Epidermal melanocyte (primary cell): ENCODE results near the gene CCNB3.
"Not testable (repeated sequence)": the region's sequence is repeated elsewhere in the genome, so short reads cannot be mapped to it uniquely, and the experiment has no call there.

Experiments
- DNase-seq: peaks from one replicate; pipeline ENCODE4 v3.0.0; 2011; ENCODE audit warnings: low spot score; ENCODE audit not compliant: insufficient read length

Gene CCNB3, protein sequence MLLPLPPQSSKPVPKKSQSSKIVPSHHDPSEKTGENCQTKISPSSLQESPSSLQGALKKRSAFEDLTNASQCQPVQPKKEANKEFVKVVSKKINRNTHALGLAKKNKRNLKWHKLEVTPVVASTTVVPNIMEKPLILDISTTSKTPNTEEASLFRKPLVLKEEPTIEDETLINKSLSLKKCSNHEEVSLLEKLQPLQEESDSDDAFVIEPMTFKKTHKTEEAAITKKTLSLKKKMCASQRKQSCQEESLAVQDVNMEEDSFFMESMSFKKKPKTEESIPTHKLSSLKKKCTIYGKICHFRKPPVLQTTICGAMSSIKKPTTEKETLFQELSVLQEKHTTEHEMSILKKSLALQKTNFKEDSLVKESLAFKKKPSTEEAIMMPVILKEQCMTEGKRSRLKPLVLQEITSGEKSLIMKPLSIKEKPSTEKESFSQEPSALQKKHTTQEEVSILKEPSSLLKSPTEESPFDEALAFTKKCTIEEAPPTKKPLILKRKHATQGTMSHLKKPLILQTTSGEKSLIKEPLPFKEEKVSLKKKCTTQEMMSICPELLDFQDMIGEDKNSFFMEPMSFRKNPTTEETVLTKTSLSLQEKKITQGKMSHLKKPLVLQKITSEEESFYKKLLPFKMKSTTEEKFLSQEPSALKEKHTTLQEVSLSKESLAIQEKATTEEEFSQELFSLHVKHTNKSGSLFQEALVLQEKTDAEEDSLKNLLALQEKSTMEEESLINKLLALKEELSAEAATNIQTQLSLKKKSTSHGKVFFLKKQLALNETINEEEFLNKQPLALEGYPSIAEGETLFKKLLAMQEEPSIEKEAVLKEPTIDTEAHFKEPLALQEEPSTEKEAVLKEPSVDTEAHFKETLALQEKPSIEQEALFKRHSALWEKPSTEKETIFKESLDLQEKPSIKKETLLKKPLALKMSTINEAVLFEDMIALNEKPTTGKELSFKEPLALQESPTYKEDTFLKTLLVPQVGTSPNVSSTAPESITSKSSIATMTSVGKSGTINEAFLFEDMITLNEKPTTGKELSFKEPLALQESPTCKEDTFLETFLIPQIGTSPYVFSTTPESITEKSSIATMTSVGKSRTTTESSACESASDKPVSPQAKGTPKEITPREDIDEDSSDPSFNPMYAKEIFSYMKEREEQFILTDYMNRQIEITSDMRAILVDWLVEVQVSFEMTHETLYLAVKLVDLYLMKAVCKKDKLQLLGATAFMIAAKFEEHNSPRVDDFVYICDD (N-terminal part only)

GRCh38 chrX:50204364-50204899 lies at the start of gene CCNB3:
CCNB3 (plus strand) TSS chrX:50204765; CDS start chrX:50285164, 80,399 bp downstream.
- peak; percentile 31 for DNase-seq

DNA sequence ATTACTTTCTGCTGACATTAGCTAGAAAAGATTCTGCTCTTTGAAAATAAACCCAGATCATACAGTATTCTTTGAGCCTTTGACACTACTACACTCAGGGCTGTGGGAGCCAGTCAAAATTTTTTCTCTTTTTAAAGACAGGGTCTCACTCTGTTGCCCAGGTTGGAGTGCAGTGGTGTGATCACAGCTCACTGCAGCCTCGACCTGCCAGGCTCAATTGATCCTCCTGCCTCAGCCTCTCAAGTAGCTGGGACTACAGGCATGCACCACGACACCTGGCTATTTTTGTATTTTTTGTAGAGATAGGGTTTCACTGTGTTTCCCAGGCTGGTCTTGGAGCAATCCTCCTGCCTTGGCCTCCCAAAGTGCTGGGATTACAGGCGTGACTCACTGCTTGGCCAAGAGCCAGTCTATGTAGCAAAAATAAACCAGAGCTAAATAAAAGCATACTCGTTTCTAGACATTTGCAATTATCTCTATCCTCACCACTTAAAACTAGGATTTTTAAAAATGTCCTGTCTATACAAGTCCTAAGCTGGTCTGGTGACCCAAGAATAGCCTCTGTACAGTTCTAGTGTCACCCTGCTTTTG lies 46.9 kb upstream of the CCNB3 start:
- no peak for DNase-seq

DNA sequence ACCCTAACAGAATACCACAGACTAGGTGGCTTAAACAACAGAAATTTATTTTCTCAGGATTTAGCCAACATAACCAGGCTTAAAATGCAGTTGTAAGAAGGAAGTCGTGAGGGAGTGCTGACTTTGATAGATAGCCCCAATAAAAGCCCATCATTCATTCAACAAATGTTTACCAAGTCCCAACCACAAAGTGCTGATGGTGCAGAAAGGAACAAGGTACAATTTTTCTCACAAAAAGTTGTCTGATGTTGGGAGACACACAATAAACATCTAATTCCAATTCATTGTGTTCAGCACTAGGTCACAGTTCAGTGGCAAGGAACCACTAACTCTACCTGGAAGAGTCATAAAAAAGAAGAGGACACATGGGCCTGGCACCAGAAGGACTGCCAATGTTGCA lies 46.0 kb upstream of the CCNB3 start:
- DNase-seq = no peak

- no peak for DNase-seq
Measured at GRCh38 chrX:50161127-50161526, 43.4 kb upstream of the CCNB3 start.

DNA sequence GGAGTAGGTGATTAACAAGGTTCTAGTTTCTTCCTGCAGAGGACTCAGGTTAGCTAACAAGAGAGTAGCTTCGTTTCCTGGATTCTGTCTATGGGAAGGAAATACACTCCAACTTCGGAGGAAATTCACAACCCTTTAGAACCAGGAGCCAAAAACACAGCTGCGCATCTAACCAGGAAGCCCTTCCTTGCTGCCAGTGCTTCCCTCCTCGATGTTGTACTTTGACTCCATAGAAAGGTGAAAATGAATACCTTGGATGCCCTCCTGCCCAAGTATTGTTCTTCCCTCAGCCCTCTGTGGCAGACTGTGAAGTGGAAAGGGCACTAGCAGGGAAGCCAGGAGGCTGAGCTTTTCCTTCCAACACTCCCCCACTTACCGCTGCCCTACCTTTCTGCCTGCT lies 38.8 kb upstream of the CCNB3 start:
- no peak for DNase-seq

- no peak for DNase-seq
Measured at GRCh38 chrX:50167366-50167765, 37.2 kb upstream of the CCNB3 start.

DNA sequence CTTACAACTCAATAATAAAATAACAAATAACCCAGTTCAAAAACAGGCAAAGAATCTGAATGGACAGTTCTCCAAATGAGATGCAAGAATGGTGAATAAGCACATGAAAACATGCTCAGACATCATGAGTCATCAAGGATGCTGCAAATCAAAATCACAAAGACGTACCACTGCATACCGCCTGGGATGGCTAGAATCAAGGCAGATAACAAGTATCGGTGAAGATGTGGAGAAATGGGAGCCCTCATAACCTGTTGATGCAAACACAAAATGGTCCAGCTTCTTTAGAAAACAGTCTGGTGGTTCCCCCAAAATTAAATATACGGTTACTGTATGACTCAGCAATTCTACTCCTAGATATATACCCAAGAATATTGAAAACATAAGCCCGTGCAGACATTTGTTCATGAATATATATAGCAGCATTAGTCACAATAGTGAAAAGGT lies 36.3 kb upstream of the CCNB3 start:
- DNase-seq = no peak

DNA sequence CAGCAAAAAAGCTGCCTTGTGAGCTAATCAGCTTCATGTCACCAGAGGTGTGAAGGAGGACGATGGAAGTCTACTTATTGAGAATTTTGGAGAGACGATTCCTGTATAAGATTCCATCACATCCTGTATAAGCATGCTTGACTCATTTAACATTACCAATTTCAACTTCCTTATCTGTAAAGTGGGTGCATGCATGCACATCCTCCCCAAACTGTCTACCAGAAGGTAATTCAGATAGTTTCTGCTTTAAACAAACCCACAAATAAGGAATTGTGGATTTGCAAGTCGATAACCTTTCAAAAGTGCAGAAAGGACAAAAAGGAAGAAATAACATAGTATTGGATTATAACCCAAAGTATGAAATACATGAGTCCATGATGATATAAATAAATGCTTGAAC lies 34.8 kb upstream of the CCNB3 start:
- DNase-seq = no peak

DNA sequence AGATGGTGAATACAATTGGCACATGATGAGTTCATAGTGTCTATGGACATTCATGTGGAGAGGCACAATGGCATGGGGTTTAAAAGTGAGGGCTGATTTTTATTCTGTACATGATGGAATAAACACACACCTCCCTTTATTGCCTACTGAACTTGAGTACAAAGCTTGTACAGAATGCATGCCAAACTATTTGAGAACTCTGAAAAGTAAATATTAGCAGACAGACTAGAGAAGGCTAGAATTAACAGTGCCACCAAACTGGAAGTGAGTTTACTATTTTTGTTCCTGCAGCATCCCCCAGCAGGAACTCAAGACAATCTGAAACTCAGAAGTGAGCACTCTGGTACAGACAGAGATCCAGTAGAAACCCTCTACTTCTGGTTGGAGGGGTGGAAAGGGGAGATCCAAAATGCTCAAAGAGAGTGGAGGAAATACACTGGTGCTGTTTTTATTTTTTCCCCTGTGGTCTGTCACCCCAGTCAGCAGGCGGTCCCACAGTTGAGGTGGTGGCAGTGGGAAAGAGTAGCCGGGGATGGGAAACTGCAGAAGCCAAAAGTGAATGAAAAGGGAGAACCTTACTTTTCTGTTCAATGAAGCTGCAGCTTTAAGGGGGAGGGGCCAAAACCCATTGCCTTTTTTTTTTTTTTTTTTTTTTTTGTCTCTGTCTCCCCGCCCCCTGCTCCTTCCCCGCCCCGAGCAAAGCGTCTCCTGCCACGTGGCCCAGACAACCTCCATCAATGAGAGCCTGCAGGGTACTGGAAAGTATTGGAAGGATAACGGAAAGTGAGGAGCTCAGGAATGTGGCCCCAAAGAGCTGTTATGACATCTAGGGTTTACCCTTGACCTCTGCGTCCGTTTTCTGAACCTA lies 24.3 kb upstream of the CCNB3 start:
- DNase-seq = no peak

GRCh38 chrX:50183891-50184290 lies 20.7 kb upstream of the CCNB3 start:
- no peak for DNase-seq

DNA sequence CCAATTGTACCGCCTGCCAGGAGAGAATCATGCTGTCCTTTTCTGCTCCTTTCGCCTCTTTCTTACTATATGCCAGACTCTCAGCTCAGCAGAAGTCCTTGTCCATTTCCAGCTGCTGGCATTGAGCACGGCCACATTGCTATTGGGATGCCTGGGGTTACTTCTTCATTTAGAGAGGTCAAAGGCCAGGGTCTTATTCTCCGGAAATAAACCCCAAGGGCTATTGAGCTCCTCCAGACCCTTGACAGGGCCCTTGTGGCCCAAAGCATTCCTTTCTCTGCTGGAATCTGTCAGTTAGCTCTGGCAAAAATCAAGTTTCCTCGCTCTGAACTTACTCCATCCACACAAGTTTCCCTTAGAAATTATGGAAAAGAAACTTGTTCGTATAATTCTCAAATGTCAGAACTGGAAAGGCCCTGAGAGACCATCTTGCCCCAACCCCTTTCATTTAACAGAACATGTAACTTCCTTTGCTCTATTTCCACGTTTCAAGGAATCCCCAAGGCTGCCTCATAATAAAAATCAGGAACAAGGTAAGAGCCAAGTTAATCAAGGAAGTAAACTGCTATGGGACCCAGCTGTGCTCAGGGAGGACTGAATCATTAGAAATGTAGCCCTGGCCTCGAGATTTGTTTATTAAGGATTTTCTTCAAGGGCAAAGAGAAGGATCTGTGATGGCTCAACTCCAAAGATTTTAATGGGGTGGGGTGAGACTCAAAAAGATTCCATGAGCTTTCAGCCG lies 15.5 kb upstream of the CCNB3 start:
- no peak for DNase-seq

GRCh38 chrX:50198348-50198747 lies 6.2 kb upstream of the CCNB3 start:
- DNase-seq = no peak

GRCh38 chrX:50200907-50201306 lies 3.7 kb upstream of the CCNB3 start, which contains the start of gene AKAP4:
AKAP4 (minus strand) TSS chrX:50201007; CDS start chrX:50200889, 118 bp downstream.
- no peak for DNase-seq

DNA sequence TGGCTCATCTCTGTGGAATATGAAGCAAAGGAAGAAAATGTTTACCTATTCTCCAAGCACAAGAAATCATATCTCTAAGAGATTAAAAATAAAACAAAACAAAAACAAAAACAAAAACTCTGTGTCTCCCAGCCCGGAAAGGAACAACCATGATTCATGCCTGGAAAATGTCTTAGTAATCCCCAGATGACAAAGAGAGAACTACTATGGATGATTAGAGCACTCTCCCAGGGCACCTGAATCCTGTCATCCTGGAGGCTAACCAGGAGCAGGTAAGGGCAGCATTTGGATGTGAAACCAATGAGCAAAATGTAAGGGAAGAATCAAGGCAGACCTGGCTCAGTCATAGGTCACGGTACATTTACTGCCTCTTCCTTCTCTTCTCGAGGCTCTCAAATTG lies 2.0 kb upstream of the CCNB3 start:
- no peak for DNase-seq

GRCh38 chrX:50206753-50207152 lies 2.2 kb downstream of the CCNB3 start:
- no peak for DNase-seq

GRCh38 chrX:50211510-50211909 lies 6.9 kb downstream of the CCNB3 start:
- DNase-seq = no peak

DNA sequence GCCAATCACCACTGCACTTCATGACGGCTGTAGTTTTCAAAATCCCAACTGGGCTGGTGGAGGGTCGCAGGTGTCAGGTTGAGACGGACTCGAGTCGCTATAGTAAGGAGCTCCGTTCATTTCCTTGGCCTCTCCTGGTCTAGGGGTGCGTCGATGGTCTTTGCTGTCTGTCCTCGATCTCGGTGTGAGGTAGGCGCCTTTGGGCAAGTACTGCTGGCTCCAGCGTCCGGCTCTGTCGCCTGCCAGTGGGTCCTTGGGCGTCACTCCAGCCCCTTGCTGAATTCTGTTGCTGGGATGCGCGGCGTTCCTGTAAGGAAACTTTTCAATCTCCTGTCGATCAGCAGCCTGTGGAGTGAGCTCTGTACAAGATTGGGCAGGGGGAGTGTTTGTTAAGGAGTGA lies 76.7 kb downstream of the CCNB3 start:
- no peak for DNase-seq

- DNase-seq = no peak
Measured at GRCh38 chrX:50327235-50327634, 122.7 kb downstream of the CCNB3 start.

- not testable (repeated sequence) for DNase-seq
Measured at GRCh38 chrX:50332668-50333067, 128.1 kb downstream of the CCNB3 start.
